ENCODE measurements around the gene PCBP3.
"Not testable (repeated sequence)": the region's sequence is repeated elsewhere in the genome, so short reads cannot be mapped to it uniquely, and the experiment has no call there.

PCBP3 gene

GRCh38 chr21:45607021-45607908 lies 36.3 kb upstream of the PCBP3 start:
- TF ChIP-seq CTCF (IDR thresholded peaks at IDR 0.05; ENCODE audit: control extremely low read depth, extremely low read depth, low read depth, missing control alignments) = no peak
- ChIA-PET CTCF (interaction anchor here (1.3 kb wide), 1 partner anchor 11 kb away, joined by 3 read pairs; no protein-coding TSS in a partner anchor), POLR2A (no interaction called here)
- no peak for DNase-seq (ENCODE audit: extremely low spot score)

GRCh38 chr21:45607909-45608295 lies 35.6 kb upstream of the PCBP3 start:
- POLR2A ChIA-PET = no interaction called here
- CTCF ChIA-PET = interaction anchor here (1.3 kb wide), 1 partner anchor 12 kb away, joined by 3 read pairs; no protein-coding TSS in a partner anchor
- no peak for DNase-seq (ENCODE audit: extremely low spot score)
- TF ChIP-seq CTCF (IDR thresholded peaks at IDR 0.05; ENCODE audit: control extremely low read depth, extremely low read depth, low read depth, missing control alignments) = no peak

- CTCF ChIA-PET = interaction anchor here (1.0 to 1.3 kb wide), 2 partner anchors 12 to 13 kb away, joined by 3 read pairs; no protein-coding TSS in a partner anchor
- POLR2A ChIA-PET; DNase-seq (ENCODE audit: extremely low spot score): not testable (repeated sequence)
These were observed 34.6 kb upstream of the PCBP3 start for GRCh38 chr21:45608747-45609470.

- CTCF ChIA-PET; POLR2A ChIA-PET; DNase-seq (ENCODE audit: extremely low spot score): not testable (repeated sequence)
These were observed 33.9 kb upstream of the PCBP3 start for GRCh38 chr21:45609616-45610015.

- DNase-seq (ENCODE audit: extremely low spot score) = no peak
- ChIA-PET CTCF (interaction anchor here (1.6 to 2.5 kb wide), 3 partner anchors 14 to 19 kb away, joined by 4 to 8 read pairs (median 5); no protein-coding TSS in a partner anchor), POLR2A (no interaction called here)
- no peak for TF ChIP-seq CTCF (IDR thresholded peaks at IDR 0.05; ENCODE audit: control extremely low read depth, extremely low read depth, low read depth, missing control alignments)
These were observed 32.2 kb upstream of the PCBP3 start for GRCh38 chr21:45611296-45611695.

- ChIA-PET CTCF (interaction anchor here (1.2 to 2.5 kb wide), 4 partner anchors 13 to 20 kb away, joined by 3 to 8 read pairs (median 4); no protein-coding TSS in a partner anchor), POLR2A (no interaction called here)
- no peak for DNase-seq (ENCODE audit: extremely low spot score)
- TF ChIP-seq CTCF (IDR thresholded peaks at IDR 0.05; ENCODE audit: control extremely low read depth, extremely low read depth, low read depth, missing control alignments) = no peak
These were observed 31.4 kb upstream of the PCBP3 start for GRCh38 chr21:45611939-45612664.

- POLR2A ChIA-PET; DNase-seq (ENCODE audit: extremely low spot score): not testable (repeated sequence)
- CTCF ChIA-PET = interaction anchor here (1.2 to 2.5 kb wide), 4 partner anchors 14 to 20 kb away, joined by 3 to 8 read pairs (median 4); no protein-coding TSS in a partner anchor
These were observed 30.9 kb upstream of the PCBP3 start for GRCh38 chr21:45612665-45613019.
